HEK293T (cell line): ENCODE data around the gene DEPP1.

ENCODE experiments used
- ELF4 ChIP-seq: fragments of 450-650 bp; IDR thresholded peaks from 2 replicates; pipeline ENCODE4 v1.6.1; 2017; ENCODE audit warnings: antibody characterized with exemption
- FOXM1 ChIP-seq: fragments of 450-650 bp; IDR thresholded peaks from 2 replicates; pipeline ENCODE4 v1.6.1; 2017; ENCODE audit warnings: mild to moderate bottlenecking, borderline replicate concordance
- HDGF ChIP-seq: fragments of 450-650 bp; IDR thresholded peaks from 2 replicates; pipeline ENCODE4 v1.6.1; 2017; ENCODE audit warnings: antibody characterized with exemption, borderline replicate concordance
- SP1 ChIP-seq: fragments of 450-650 bp; IDR thresholded peaks from 2 replicates; pipeline ENCODE4 v1.6.1; 2017

DNA sequence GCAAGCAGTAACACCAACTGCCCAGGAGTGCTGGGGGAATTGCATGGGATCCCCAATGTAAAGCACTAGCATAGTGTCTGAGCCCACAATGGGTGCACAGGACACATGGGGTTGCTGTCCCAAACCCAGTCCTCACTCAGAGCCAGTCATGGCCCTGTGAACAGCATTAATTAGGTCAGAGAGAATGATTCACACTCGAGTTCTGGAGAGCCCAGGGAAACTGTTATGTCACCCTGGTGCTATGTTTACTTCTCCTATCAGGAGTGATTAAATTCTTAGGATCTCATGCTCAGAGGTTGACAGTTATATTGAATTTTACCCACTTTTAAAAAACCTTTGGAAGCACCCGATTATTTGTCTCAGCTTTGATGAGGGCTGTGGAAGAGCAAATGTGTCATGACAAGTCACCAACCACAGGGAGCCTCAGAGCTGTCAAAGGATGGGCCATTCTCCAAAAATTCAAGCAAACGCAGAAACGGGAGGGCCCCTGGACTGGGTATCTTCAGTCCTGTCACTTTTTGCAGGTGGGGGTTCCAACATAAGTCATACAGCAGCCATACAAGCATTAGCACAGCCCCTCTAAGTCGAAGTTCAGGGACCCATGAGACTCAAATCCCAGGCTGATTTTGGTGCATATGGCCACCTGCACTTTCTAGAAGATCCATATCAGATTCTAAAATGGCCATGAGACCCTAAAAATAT, 20.3 kb downstream of the DEPP1 start:
- TF ChIP-seq SP1 (no peak), ELF4 (no peak), HDGF (no peak), FOXM1 (no peak)
